ENCODE measurements around the gene EXOC6. TPM values are rescaled to one million over a fixed set of nuclear protein-coding genes. Genes with fewer than 3 reads are reported as not detected.

The EXOC6 gene
- total RNA-seq, 1 experiment from 2014 or later: 4.3 TPM

Other genes starting within 250 kb of the EXOC6 start
- 0.06 TPM in 1 of 2 replicates, not detected in the other for gene HHEX, start 158.6 kb upstream of the EXOC6 start, total RNA-seq (2014; rRNA removed)
- not detected in 2 replicates for gene CYP26C1, start 212.3 kb downstream of the EXOC6 start, total RNA-seq (2014; rRNA removed)
- gene CYP26A1, start 225.4 kb downstream of the EXOC6 start, total RNA-seq (2014; rRNA removed): 0.11 TPM in 1 of 2 replicates, not detected in the other

Measured in LHCN-M2 (cell line).